Body of pancreas (tissue), 4 donors: Measurements from ENCODE around the gene OCRL. TPM values are rescaled to one million over a fixed set of nuclear protein-coding genes. Genes with fewer than 3 reads are reported as not detected.

ENCODE experiments used
- ATAC-seq: fragments of 150-250 bp; one replicate; pipeline ENCODE4 v1.9.1; 2016
- DNase-seq, 4 donors: peaks; one replicate each; pipeline ENCODE4 v3.0.0-alpha.2; 2019
- H3K27ac ChIP-seq, 4 donors: fragments of 200-600 bp; sonication (generic); 1 replicate in 3 of 4; 2 replicates in 1 of 4; pipeline versions ENCODE4 v1.5.1 to v1.6.1; 2016 to 2019; ENCODE audit warnings: mild to moderate bottlenecking in 1 of 4, mixed read lengths in 1 of 4, moderate library complexity in 1 of 4
- H3K27me3 ChIP-seq, 2 donors: fragments of 200-600 bp; sonication (generic); one replicate each; pipeline ENCODE4 v1.6.0; 2016; ENCODE audit warnings: mild to moderate bottlenecking in 1 of 2
- H3K36me3 ChIP-seq, 2 donors: fragments of 200-600 bp; sonication (generic); replicated peaks in 1 of 2; 2 replicates each; pipeline ENCODE4 v1.5.1; 2016; ENCODE audit warnings: low read depth in 2 of 2; ENCODE audit not compliant: insufficient read depth in 1 of 2
- H3K4me1 ChIP-seq: fragments of 200-600 bp; sonication (generic); one replicate; pipeline ENCODE4 v1.6.0; 2016
- H3K4me3 ChIP-seq, 2 donors: fragments of 200-600 bp; sonication (generic); 1 replicate in 1 of 2; 2 replicates in 1 of 2; pipeline ENCODE4 v1.5.1; 2016 to 2019
- H3K9me3 ChIP-seq, 3 donors: fragments of 200-600 bp; sonication (generic); 1 replicate in 2 of 3; 2 replicates in 1 of 3; pipeline ENCODE4 v1.5.1; 2016
- POLR2A ChIP-seq, 3 donors: fragments of 450-650 bp; IDR thresholded peaks; one replicate each; pipeline ENCODE4 v1.6.1; 2016; ENCODE audit warnings: antibody characterized with exemption in 3 of 3, mild to moderate bottlenecking in 2 of 3
- WGBS, 2 donors: methylation state at CpG; one replicate each; pipeline ENCODE4 v1.1.5; 2017; 5-methylcytosine and 5-hydroxymethylcytosine counted together
- intact Hi-C: fragments of 100-400 bp; cut with DNase I; formaldehyde crosslinking; loops from one replicate; pipeline ENCODE4 v1.15.1; 2023
- total RNA-seq, 2 donors: library from RNA; depleted of rRNA; stranded (reverse); fragments of >200 nt; gene quantifications; one replicate each; pipeline ENCODE4 v1.1.0, GENCODE V29; 2016
- TF ChIP-seq, protein P1 (sequence below), 7 experiments: fragments of 450-650 bp in 4 of 7; fragments of 200-600 bp in 3 of 7; sonication (generic) in 3 of 7; IDR thresholded peaks; one replicate each; pipeline ENCODE4 v1.5.1; 2016 to 2019; ENCODE audit warnings: antibody characterized with exemption in 7 of 7

OCRL gene
- total RNA-seq, 2 donors from 2014 or later, result 7.3 to 9.1 TPM

GRCh38 chrX:129531132-129531531, 8.9 kb upstream of the OCRL start:
- intact Hi-C loops, result no loop called here
- H3K9me3 ChIP-seq, result no peaks in the 10 kb centered on the region
- no peak overlapping the region for H3K4me3 ChIP-seq
- no peaks in the 10 kb centered on the region for H3K27me3 ChIP-seq
- 31% methylated on average over 1 of the region's 1 CpG; no CpG with 5 or more reads in 1 of the 2 donors for WGBS, 2 donors
- ATAC-seq, result no peak
- H3K27ac ChIP-seq, result no peak overlapping the region
- no peaks in the 10 kb centered on the region for H3K36me3 ChIP-seq
- H3K4me1 ChIP-seq, result no peaks in the 10 kb centered on the region
- DNase-seq, result no peak
- TF ChIP-seq, protein P1, sequence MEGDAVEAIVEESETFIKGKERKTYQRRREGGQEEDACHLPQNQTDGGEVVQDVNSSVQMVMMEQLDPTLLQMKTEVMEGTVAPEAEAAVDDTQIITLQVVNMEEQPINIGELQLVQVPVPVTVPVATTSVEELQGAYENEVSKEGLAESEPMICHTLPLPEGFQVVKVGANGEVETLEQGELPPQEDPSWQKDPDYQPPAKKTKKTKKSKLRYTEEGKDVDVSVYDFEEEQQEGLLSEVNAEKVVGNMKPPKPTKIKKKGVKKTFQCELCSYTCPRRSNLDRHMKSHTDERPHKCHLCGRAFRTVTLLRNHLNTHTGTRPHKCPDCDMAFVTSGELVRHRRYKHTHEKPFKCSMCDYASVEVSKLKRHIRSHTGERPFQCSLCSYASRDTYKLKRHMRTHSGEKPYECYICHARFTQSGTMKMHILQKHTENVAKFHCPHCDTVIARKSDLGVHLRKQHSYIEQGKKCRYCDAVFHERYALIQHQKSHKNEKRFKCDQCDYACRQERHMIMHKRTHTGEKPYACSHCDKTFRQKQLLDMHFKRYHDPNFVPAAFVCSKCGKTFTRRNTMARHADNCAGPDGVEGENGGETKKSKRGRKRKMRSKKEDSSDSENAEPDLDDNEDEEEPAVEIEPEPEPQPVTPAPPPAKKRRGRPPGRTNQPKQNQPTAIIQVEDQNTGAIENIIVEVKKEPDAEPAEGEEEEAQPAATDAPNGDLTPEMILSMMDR (IDR thresholded peaks at IDR 0.05), result no peak
- TF ChIP-seq POLR2A (IDR thresholded peaks at IDR 0.05), result no peak

DNA sequence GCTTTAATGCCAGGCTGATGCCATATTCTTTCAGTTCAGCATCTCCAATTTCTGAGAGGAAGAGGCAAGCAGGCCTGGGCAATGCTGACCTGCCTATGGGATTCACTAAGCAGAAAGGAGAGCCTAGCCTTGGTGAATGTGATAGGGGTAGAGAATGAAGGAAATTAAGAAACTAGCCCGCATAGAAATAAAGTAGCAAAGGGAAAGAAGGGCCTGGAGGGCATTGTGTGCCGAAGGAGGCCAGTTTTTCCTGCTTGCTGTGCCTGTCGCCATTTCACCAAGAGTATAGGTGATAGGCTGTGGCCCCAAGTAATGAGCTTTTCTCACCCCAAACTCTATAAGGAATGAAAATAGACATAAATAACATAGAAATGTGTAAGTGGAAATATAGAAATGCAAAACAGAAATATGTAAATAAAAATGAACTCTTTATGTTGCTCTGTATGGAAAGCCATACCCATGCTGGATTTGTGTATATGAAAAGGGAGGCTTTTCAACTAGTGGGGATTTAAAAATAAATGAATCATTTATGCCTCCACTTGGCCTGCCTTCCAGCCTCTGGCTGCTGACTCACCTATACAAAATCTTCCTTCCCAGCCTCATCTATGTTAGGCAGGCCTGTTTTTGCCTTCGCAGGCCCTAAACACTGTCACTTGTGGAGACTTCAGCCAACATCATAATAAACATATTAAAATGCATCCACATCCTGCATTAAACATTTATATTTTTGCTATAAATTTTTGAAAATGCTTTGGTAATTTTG, 5.1 kb upstream of the OCRL start:
- no peak for DNase-seq
- ATAC-seq, result no peak
- Histone ChIP-seq H3K36me3 (no peaks in the 10 kb centered on the region), H3K27ac (no peak overlapping the region), H3K4me3 (no peak overlapping the region), H3K9me3 (no peaks in the 10 kb centered on the region), H3K4me1 (peaks cover 3% of the 10 kb centered on the region), H3K27me3 (no peaks in the 10 kb centered on the region)
- intact Hi-C loops, result no loop called here
- WGBS, 2 donors, result 87 to 93% methylated on average over 3 to 4 of the region's 4 CpGs
- TF ChIP-seq, protein P1 (IDR thresholded peaks at IDR 0.05), result no peak

- H3K27ac ChIP-seq, result peak overlapping the region in 2 of 4 donors; percentile 51 to 75
- no peak for ATAC-seq
- H3K27me3 ChIP-seq, result no peaks in the 10 kb centered on the region
- TF ChIP-seq, protein P1 (IDR thresholded peaks at IDR 0.05), result no peak
- no peak for TF ChIP-seq POLR2A (IDR thresholded peaks at IDR 0.05)
- intact Hi-C loops, result no loop called here
- H3K36me3 ChIP-seq, result no peaks in the 10 kb centered on the region
- WGBS, 2 donors, result 0 to 20% methylated on average over 2 to 9 of the region's 14 CpGs
- DNase-seq, result peak in 3 of 4 donors; percentile 3 to 13 (median 9)
- H3K9me3 ChIP-seq, result no peaks in the 10 kb centered on the region
- H3K4me1 ChIP-seq, result peaks cover 3% of the 10 kb centered on the region
- peak overlapping the region in 1 of 2 donors; percentile 50 for H3K4me3 ChIP-seq
These were observed 694 bp downstream of the OCRL start for GRCh38 chrX:129540722-129541184.

GRCh38 chrX:129544780-129545179, 4.7 kb downstream of the OCRL start:
- H3K4me1 ChIP-seq, result no peaks in the 10 kb centered on the region
- no peak for DNase-seq
- H3K27me3 ChIP-seq, result no peaks in the 10 kb centered on the region
- TF ChIP-seq, protein P1 (IDR thresholded peaks at IDR 0.05), result no peak
- no peak for TF ChIP-seq POLR2A (IDR thresholded peaks at IDR 0.05)
- no peaks in the 10 kb centered on the region for H3K36me3 ChIP-seq
- intact Hi-C loops, result no loop called here
- no peak overlapping the region for H3K4me3 ChIP-seq
- H3K9me3 ChIP-seq, result no peaks in the 10 kb centered on the region
- 53 to 57% methylated on average over 2 of the region's 2 CpGs for WGBS, 2 donors
- no peak overlapping the region for H3K27ac ChIP-seq
- ATAC-seq, result no peak

GRCh38 chrX:129545408-129545807, 5.3 kb downstream of the OCRL start:
- H3K27ac ChIP-seq, result no peak overlapping the region
- intact Hi-C loops, result no loop called here
- no peak overlapping the region for H3K4me3 ChIP-seq
- no peak for TF ChIP-seq POLR2A (IDR thresholded peaks at IDR 0.05)
- TF ChIP-seq, protein P1 (IDR thresholded peaks at IDR 0.05), result no peak
- ATAC-seq (no peak), DNase-seq (no peak)
- 89% methylated on average over 1 of the region's 1 CpG for WGBS, 2 donors
- H3K36me3 ChIP-seq, result no peaks in the 10 kb centered on the region
- H3K27me3 ChIP-seq, result no peaks in the 10 kb centered on the region
- H3K4me1 ChIP-seq, result no peaks in the 10 kb centered on the region
- H3K9me3 ChIP-seq, result no peaks in the 10 kb centered on the region
